SHP77 treated with DMSO at 0.1 percent for 48 hours (cell line): ENCODE measurements around the gene HVCN1.

Experiments
- DNase-seq: peaks from one replicate; lab custom pipeline; 2025; lab: John Stamatoyannopoulos, UW

The HVCN1 gene

GRCh38 chr12:110699591-110700445 lies 10.9 kb upstream of the HVCN1 start:
- no peak for DNase-seq

- peak; percentile 23 for DNase-seq
These were observed 9.4 kb upstream of the HVCN1 start for GRCh38 chr12:110698171-110698902.

GRCh38 chr12:110697236-110697635 lies 8.3 kb upstream of the HVCN1 start:
- DNase-seq: no peak

GRCh38 chr12:110696283-110696682 lies 7.4 kb upstream of the HVCN1 start:
- DNase-seq: no peak

GRCh38 chr12:110694330-110694901 lies 5.5 kb upstream of the HVCN1 start:
- no peak for DNase-seq

- no peak for DNase-seq
These were observed 4.8 kb upstream of the HVCN1 start for GRCh38 chr12:110693731-110694130.

- no peak for DNase-seq
These were observed 1.2 kb upstream of the HVCN1 start for GRCh38 chr12:110690127-110690430.

- DNase-seq: no peak
These were observed 589 bp upstream of the HVCN1 start for GRCh38 chr12:110689281-110690126.

- DNase-seq: no peak
These were observed 1.3 kb downstream of the HVCN1 start for GRCh38 chr12:110687396-110688169.

- DNase-seq: no peak
These were observed 2.5 kb downstream of the HVCN1 start for GRCh38 chr12:110686294-110686903.

GRCh38 chr12:110684312-110684836 lies 4.5 kb downstream of the HVCN1 start:
- DNase-seq: no peak

GRCh38 chr12:110683888-110684287 lies 5.0 kb downstream of the HVCN1 start:
- no peak for DNase-seq

- DNase-seq: no peak
These were observed 8.9 kb downstream of the HVCN1 start for GRCh38 chr12:110680032-110680431.

GRCh38 chr12:110679201-110679600 lies 9.7 kb downstream of the HVCN1 start:
- no peak for DNase-seq

GRCh38 chr12:110677982-110678381 lies 10.9 kb downstream of the HVCN1 start:
- no peak for DNase-seq

GRCh38 chr12:110677206-110677911 lies 11.6 kb downstream of the HVCN1 start:
- DNase-seq: no peak

- DNase-seq: no peak
These were observed 12.7 kb downstream of the HVCN1 start for GRCh38 chr12:110676171-110676570.

GRCh38 chr12:110670161-110670701 lies 18.7 kb downstream of the HVCN1 start:
- no peak for DNase-seq

GRCh38 chr12:110669193-110669502 lies 19.8 kb downstream of the HVCN1 start:
- DNase-seq: no peak
